NCI-H2081 treated with DMSO at 0.1 percent for 48 hours (cell line): ENCODE measurements around the gene HEBP1.
"Not testable (repeated sequence)": the region's sequence is repeated elsewhere in the genome, so short reads cannot be mapped to it uniquely, and the experiment has no call there.

Experiments used
- DNase-seq: peaks from one replicate; lab custom pipeline; 2025; lab: John Stamatoyannopoulos, UW

HEBP1 gene

GRCh38 chr12:12999959-13000615 lies at the start of gene HEBP1:
Gene HEBP1 (minus strand): TSS chr12:13000265. CDS start chr12:13000114, 151 bp downstream.
- no peak for DNase-seq

- no peak for DNase-seq
Observed at GRCh38 chr12:13049816-13050215, 49.8 kb upstream of the HEBP1 start.

GRCh38 chr12:13046964-13047363 lies 46.9 kb upstream of the HEBP1 start:
- DNase-seq, result no peak

- no peak for DNase-seq
Observed at GRCh38 chr12:13045816-13046215, 45.8 kb upstream of the HEBP1 start.

GRCh38 chr12:13044906-13045299 lies 44.8 kb upstream of the HEBP1 start:
- no peak for DNase-seq

GRCh38 chr12:13044002-13044905 lies 44.2 kb upstream of the HEBP1 start, which contains the start of gene FAM234B:
Gene FAM234B (plus strand): TSS chr12:13044381. CDS start chr12:13044404, 23 bp downstream.
- peak; percentile 2 for DNase-seq

- no peak for DNase-seq
Observed at GRCh38 chr12:13042666-13043230, 42.7 kb upstream of the HEBP1 start.

GRCh38 chr12:13041224-13041623 lies 41.2 kb upstream of the HEBP1 start:
- no peak for DNase-seq

GRCh38 chr12:13039328-13039956 lies 39.4 kb upstream of the HEBP1 start:
- no peak for DNase-seq

- DNase-seq, result no peak
Observed at GRCh38 chr12:13038491-13039161, 38.6 kb upstream of the HEBP1 start.

GRCh38 chr12:13036881-13037280 lies 36.8 kb upstream of the HEBP1 start:
- DNase-seq, result no peak

GRCh38 chr12:13035335-13035734 lies 35.3 kb upstream of the HEBP1 start:
- not testable (repeated sequence) for DNase-seq

- DNase-seq, result no peak
Observed at GRCh38 chr12:13033476-13033875, 33.4 kb upstream of the HEBP1 start.

- no peak for DNase-seq
Observed at GRCh38 chr12:13032164-13032563, 32.1 kb upstream of the HEBP1 start.

- no peak for DNase-seq
Observed at GRCh38 chr12:13030541-13031291, 30.7 kb upstream of the HEBP1 start.

- no peak for DNase-seq
Observed at GRCh38 chr12:13028825-13029570, 28.9 kb upstream of the HEBP1 start.

- DNase-seq, result no peak
Observed at GRCh38 chr12:13027508-13027907, 27.4 kb upstream of the HEBP1 start.

GRCh38 chr12:13027032-13027431 lies 27.0 kb upstream of the HEBP1 start:
- no peak for DNase-seq

- DNase-seq, result no peak
Observed at GRCh38 chr12:13026286-13026685, 26.2 kb upstream of the HEBP1 start.

- no peak for DNase-seq
Observed at GRCh38 chr12:13024531-13024916, 24.5 kb upstream of the HEBP1 start.
